NT2/D1 (cell line): Measurements from ENCODE around the gene HSPA12B.

Experiments used
- SUZ12 ChIP-seq: IDR thresholded peaks from 2 replicates; pipeline ENCODE4 v1.6.1; 2011; ENCODE audit not compliant: insufficient read length, insufficient read depth; ENCODE audit errors: extremely low read depth
- YY1 ChIP-seq: IDR thresholded peaks from 2 replicates; pipeline ENCODE4 v1.6.1; 2011; ENCODE audit not compliant: insufficient read length, insufficient read depth
- ZNF274 ChIP-seq: IDR thresholded peaks from 2 replicates; pipeline ENCODE4 v1.6.1; 2011; ENCODE audit warnings: mild to moderate bottlenecking, low read depth, low read length

GRCh38 chr20:3751675-3752385 lies 19.3 kb downstream of the HSPA12B start:
- TF ChIP-seq ZNF274 = no peak
- no peak for TF ChIP-seq SUZ12
- TF ChIP-seq YY1 = no peak
